Peyer's patch (tissue), 4 donors: ENCODE data around the gene HS3ST2. TPM values are rescaled to one million over a fixed set of nuclear protein-coding genes. Genes with fewer than 3 reads are reported as not detected.

Source experiments
- DNase-seq, 3 donors: peaks; one replicate each; pipeline ENCODE4 v3.0.0-alpha.2; 2017 to 2019
- H3K27ac ChIP-seq, 4 donors: fragments of 200-600 bp; sonication (generic); one replicate each; pipeline ENCODE4 v1.5.1; 2016 to 2019
- H3K27me3 ChIP-seq, 2 donors: fragments of 200-600 bp; sonication (generic); one replicate each; pipeline ENCODE4 v1.5.1; 2019
- H3K36me3 ChIP-seq, 3 donors: fragments of 200-600 bp; sonication (generic); one replicate each; pipeline ENCODE4 v1.5.1; 2016 to 2019
- H3K4me1 ChIP-seq, 4 donors: fragments of 200-600 bp; sonication (generic); one replicate each; pipeline ENCODE4 v1.5.1; 2016 to 2019
- H3K4me3 ChIP-seq, 4 donors: fragments of 200-600 bp; sonication (generic); 1 replicate in 3 of 4; 2 replicates in 1 of 4; pipeline ENCODE4 v1.5.1; 2016 to 2019; ENCODE audit warnings: mild to moderate bottlenecking in 1 of 4
- H3K9me3 ChIP-seq, 4 donors: fragments of 200-600 bp; sonication (generic); one replicate each; pipeline ENCODE4 v1.5.1; 2016 to 2019; ENCODE audit warnings: mild to moderate bottlenecking in 1 of 4
- CTCF ChIP-seq, 6 experiments: fragments of 450-650 bp in 4 of 6; fragments of 200-600 bp in 2 of 6; sonication (generic) in 1 of 6; IDR thresholded peaks; one replicate each; pipeline ENCODE4 v1.5.1; 2017 to 2019; ENCODE audit warnings: antibody characterized with exemption in 6 of 6, mild to moderate bottlenecking in 3 of 6, moderate library complexity in 1 of 6
- POLR2A ChIP-seq, 2 donors: fragments of 450-650 bp; IDR thresholded peaks; one replicate each; pipeline ENCODE4 v1.5.1; 2017; ENCODE audit warnings: antibody characterized with exemption in 2 of 2, mild to moderate bottlenecking in 2 of 2, moderate library complexity in 2 of 2
- total RNA-seq, 4 donors: library from RNA; depleted of rRNA; stranded (reverse); fragments of >200 nt; gene quantifications; one replicate each; pipeline ENCODE4 v1.1.0, GENCODE V29; 2016

The HS3ST2 gene
- total RNA-seq, 4 donors from 2014 or later, result 0.40 TPM; not detected in 3

- no peak for DNase-seq
- Histone ChIP-seq H3K27ac (no peak overlapping the region), H3K36me3 (no peaks in the 10 kb centered on the region), H3K4me1 (no peaks in the 10 kb centered on the region), H3K4me3 (no peak overlapping the region), H3K27me3 (no peaks in the 10 kb centered on the region), H3K9me3 (no peaks in the 10 kb centered on the region)
- TF ChIP-seq POLR2A (IDR thresholded peaks at IDR 0.05), result no peak
- no peak for TF ChIP-seq CTCF (IDR thresholded peaks at IDR 0.05)
These were observed 50.4 kb downstream of the HS3ST2 start for GRCh38 chr16:22864375-22864774.

- no peak for TF ChIP-seq POLR2A (IDR thresholded peaks at IDR 0.05)
- H3K27ac ChIP-seq, result no peak overlapping the region
These were observed 54.7 kb downstream of the HS3ST2 start for GRCh38 chr16:22868593-22869224.

GRCh38 chr16:22871861-22872260 lies 57.9 kb downstream of the HS3ST2 start:
- Histone ChIP-seq H3K4me1 (no peaks in the 10 kb centered on the region), H3K9me3 (no peaks in the 10 kb centered on the region), H3K4me3 (no peak overlapping the region), H3K27me3 (no peaks in the 10 kb centered on the region), H3K27ac (no peak overlapping the region), H3K36me3 (no peaks in the 10 kb centered on the region)
- DNase-seq, result no peak
- no peak for TF ChIP-seq CTCF (IDR thresholded peaks at IDR 0.05)
- no peak for TF ChIP-seq POLR2A (IDR thresholded peaks at IDR 0.05)

More at GRCh38 chr16:22868593-22869224, 54.7 kb downstream of the HS3ST2 start:
- no peak for DNase-seq
- no peaks in the 10 kb centered on the region for H3K27me3 ChIP-seq
- H3K4me3 ChIP-seq, result no peak overlapping the region
- no peaks in the 10 kb centered on the region for H3K36me3 ChIP-seq
- H3K9me3 ChIP-seq, result no peaks in the 10 kb centered on the region
- no peaks in the 10 kb centered on the region for H3K4me1 ChIP-seq

- no peaks in the 10 kb centered on the region for H3K4me1 ChIP-seq
- DNase-seq, result no peak
- TF ChIP-seq POLR2A (IDR thresholded peaks at IDR 0.05) (no peak), CTCF (IDR thresholded peaks at IDR 0.05) (no peak)
- H3K36me3 ChIP-seq, result no peaks in the 10 kb centered on the region
- H3K27ac ChIP-seq, result no peak overlapping the region
- H3K27me3 ChIP-seq, result no peaks in the 10 kb centered on the region
- no peaks in the 10 kb centered on the region for H3K9me3 ChIP-seq
- H3K4me3 ChIP-seq, result no peak overlapping the region
These were observed 60.4 kb downstream of the HS3ST2 start for GRCh38 chr16:22874394-22874793.

GRCh38 chr16:22878955-22879354 lies 65.0 kb downstream of the HS3ST2 start:
- H3K4me1 ChIP-seq, result no peaks in the 10 kb centered on the region
- H3K36me3 ChIP-seq, result no peaks in the 10 kb centered on the region
- H3K27ac ChIP-seq, result no peak overlapping the region
- H3K27me3 ChIP-seq, result no peaks in the 10 kb centered on the region
- no peak for TF ChIP-seq CTCF (IDR thresholded peaks at IDR 0.05)
- TF ChIP-seq POLR2A (IDR thresholded peaks at IDR 0.05), result no peak
- DNase-seq, result no peak
- no peak overlapping the region for H3K4me3 ChIP-seq
- H3K9me3 ChIP-seq, result no peaks in the 10 kb centered on the region

GRCh38 chr16:22879466-22879865 lies 65.5 kb downstream of the HS3ST2 start:
- H3K36me3 ChIP-seq, result no peaks in the 10 kb centered on the region
- H3K4me3 ChIP-seq, result no peak overlapping the region
- no peaks in the 10 kb centered on the region for H3K27me3 ChIP-seq
- no peak overlapping the region for H3K27ac ChIP-seq
- no peak for DNase-seq
- no peaks in the 10 kb centered on the region for H3K4me1 ChIP-seq
- H3K9me3 ChIP-seq, result no peaks in the 10 kb centered on the region
- TF ChIP-seq CTCF (IDR thresholded peaks at IDR 0.05) (no peak), POLR2A (IDR thresholded peaks at IDR 0.05) (no peak)
